K562 (cell line): Measurements from ENCODE around the gene MYCN. TPM values are rescaled to one million over a fixed set of nuclear protein-coding genes. Genes with fewer than 3 reads are reported as not detected.

Experiments
- ATAC-seq: fragments of 200-7000 bp; cut with Tn5 transposase; 3 replicates; pipeline ENCODE4 v1.9.1; 2020; ENCODE audit warnings: moderate library complexity
- BruUV-seq: library from RNA; stranded (reverse); fragments of 400-500 nt; replicated peaks from 2 replicates; lab custom pipeline; 2021; lab: Mats Ljungman, UMichigan
- CTCF ChIA-PET: fragments of 300-600 bp; formaldehyde crosslinking; extraction: SDS; loops from one replicate; lab custom pipeline; 2021; ENCODE audit warnings: low intra/inter-chr PET ratio; lab: Yijun Ruan, JAX
- POLR2A ChIA-PET: fragments of 300-600, 350-650 bp; sonication (Branson Sonifier 250); formaldehyde crosslinking; extraction: SDS; loops from one replicate; lab custom pipeline; 2021; ENCODE audit warnings: antibody characterized with exemption, inconsistent platforms; lab: Yijun Ruan, JAX
- DNase-seq, 4 experiments: peaks; one replicate each; pipeline versions ENCODE4 v3.0.0 to v3.0.0-alpha.2; 2011 to 2018; ENCODE audit warnings: low spot score in 3 of 4, mixed read lengths in 3 of 4; ENCODE audit errors: extremely low read depth in 1 of 4
- FAIRE-seq: peaks from 2 replicates; lab custom pipeline; 2011; peaks lifted over from hg19 to GRCh38; lab: Jason Lieb, UNC
- H2AFZ ChIP-seq: 2 replicates; pipeline ENCODE4 v1.6.0; 2011; ENCODE audit warnings: low read depth, low read length, control low read depth, inconsistent platforms
- H3K27ac ChIP-seq: fragments of 200-600 bp; 3 replicates; pipeline ENCODE4 v1.8.0; 2011; ENCODE audit warnings: low read depth, mild to moderate bottlenecking, control low read depth, inconsistent platforms, low read length, moderate library complexity, mixed read lengths; ENCODE audit errors: extremely low read depth
- H3K27me3 ChIP-seq, 2 experiments: fragments of 300-600 bp in 1 of 2; 2 replicates in 1 of 2; 3 replicates in 1 of 2; pipeline versions ENCODE4 v1.6.0 to v1.8.0; 2011; ENCODE audit warnings: inconsistent platforms in 2 of 2, low read length in 2 of 2, mild to moderate bottlenecking in 1 of 2, mixed read lengths in 1 of 2, moderate library complexity in 1 of 2; ENCODE audit not compliant: control insufficient read depth in 2 of 2, insufficient read depth in 2 of 2
- H3K36me3 ChIP-seq: fragments of 300-600 bp; 3 replicates; pipeline ENCODE4 v1.8.0; 2011; ENCODE audit warnings: mild to moderate bottlenecking, low read length, inconsistent platforms; ENCODE audit not compliant: control insufficient read depth, insufficient read depth
- H3K4me1 ChIP-seq, 2 experiments: fragments of 200-600 bp in 1 of 2; replicated peaks in 1 of 2; 2 replicates in 1 of 2; 3 replicates in 1 of 2; pipeline versions ENCODE4 v1.5.1 to v1.8.0; 2011; ENCODE audit warnings: inconsistent platforms in 2 of 2, low read length in 2 of 2, mild to moderate bottlenecking in 1 of 2, mixed read lengths in 1 of 2, moderate library complexity in 1 of 2; ENCODE audit not compliant: control insufficient read depth in 2 of 2, insufficient read depth in 2 of 2
- H3K4me2 ChIP-seq: 2 replicates; pipeline ENCODE4 v1.6.1; 2011; ENCODE audit warnings: low read length, control low read depth, inconsistent platforms, mixed read lengths; ENCODE audit not compliant: insufficient read depth
- H3K4me3 ChIP-seq: fragments of 200-600 bp; sonication (generic), shearing (Covaris generic); 2 replicates; pipeline ENCODE4 v1.5.1; 2016; ENCODE audit warnings: control low read depth, inconsistent platforms
- H3K79me2 ChIP-seq: fragments of 200-600 bp; 3 replicates; pipeline ENCODE4 v1.8.0; 2011; ENCODE audit warnings: low read length, inconsistent platforms; ENCODE audit not compliant: control insufficient read depth, insufficient read depth
- H3K9ac ChIP-seq, 2 experiments: 2 replicates each; pipeline versions ENCODE4 v1.6.0 to v1.6.1; 2011; ENCODE audit warnings: low read depth in 2 of 2, low read length in 2 of 2, control low read depth in 1 of 2, inconsistent platforms in 1 of 2, mild to moderate bottlenecking in 1 of 2, mixed read lengths in 1 of 2; ENCODE audit not compliant: insufficient read depth in 1 of 2
- H3K9me1 ChIP-seq: one replicate; pipeline ENCODE4 v1.6.0; 2011; ENCODE audit warnings: inconsistent platforms, mild to moderate bottlenecking, low read length, moderate library complexity; ENCODE audit not compliant: control insufficient read depth, insufficient read depth
- H3K9me3 ChIP-seq: replicated peaks from 2 replicates; pipeline ENCODE4 v1.5.1; 2011; ENCODE audit warnings: low read depth, low read length, inconsistent platforms; ENCODE audit not compliant: control insufficient read depth, insufficient read depth
- H4K20me1 ChIP-seq: replicated peaks from 2 replicates; pipeline ENCODE4 v1.6.1; 2011; ENCODE audit warnings: low read length, inconsistent platforms, mixed read lengths; ENCODE audit not compliant: control insufficient read depth, insufficient read depth
- ARID2 ChIP-seq: fragments of 450-650 bp; IDR thresholded peaks from 2 replicates; pipeline ENCODE4 v1.6.1; 2017; ENCODE audit warnings: antibody characterized with exemption, mild to moderate bottlenecking
- ATF7 ChIP-seq: fragments of 450-650 bp; IDR thresholded peaks from 2 replicates; pipeline ENCODE4 v1.7.1; 2014; ENCODE audit warnings: mild to moderate bottlenecking, moderate library complexity
- CBX2 ChIP-seq: fragments of 200-600 bp; sonication (generic); IDR thresholded peaks from one replicate; pipeline ENCODE4 v1.6.1; 2012; ENCODE audit warnings: mild to moderate bottlenecking, low read length, inconsistent platforms; ENCODE audit not compliant: insufficient read depth, poor library complexity, severe bottlenecking
- CXXC5 ChIP-seq: fragments of 250-450 bp; sonication (Bioruptor Pico); IDR thresholded peaks from 2 replicates; pipeline ENCODE4 v1.8.0; 2022; ENCODE audit warnings: inconsistent platforms, mild to moderate bottlenecking, moderate library complexity
- ETS2 ChIP-seq: IDR thresholded peaks from 2 replicates; pipeline ENCODE4 v1.6.1; 2016; ENCODE audit warnings: borderline replicate concordance, missing genetic modification characterization, mild to moderate bottlenecking, moderate library complexity, missing compliant biosample characterization; ENCODE audit not compliant: poor library complexity, severe bottlenecking
- FOXK1 ChIP-seq: sonication (generic); formaldehyde crosslinking; IDR thresholded peaks from 2 replicates; pipeline ENCODE4 v1.8.0; 2022; ENCODE audit warnings: missing genetic modification reagents, mild to moderate bottlenecking, borderline replicate concordance
- GTF2F1 ChIP-seq: IDR thresholded peaks from 2 replicates; pipeline ENCODE4 v1.6.1; 2011; ENCODE audit warnings: low read depth, low read length, improper control_type of control experiment
- MTA3 ChIP-seq: fragments of 450-650 bp; formaldehyde crosslinking; IDR thresholded peaks from 2 replicates; pipeline ENCODE4 v1.6.1; 2017; ENCODE audit warnings: mild to moderate bottlenecking, borderline replicate concordance
- MYBL2 ChIP-seq, 2 experiments: fragments of 450-650 bp in 1 of 2; sonication (generic) in 1 of 2; formaldehyde crosslinking in 1 of 2; IDR thresholded peaks; 2 replicates each; pipeline versions ENCODE4 v1.6.1 to v1.8.1; 2017 to 2022; ENCODE audit warnings: borderline replicate concordance in 1 of 2, inconsistent platforms in 1 of 2, low read depth in 1 of 2, mild to moderate bottlenecking in 1 of 2, missing genetic modification reagents in 1 of 2, moderate library complexity in 1 of 2
- PATZ1 ChIP-seq: fragments of 250-450 bp; sonication (Bioruptor Pico); IDR thresholded peaks from 2 replicates; pipeline ENCODE4 v1.5.0; 2020; ENCODE audit warnings: mild to moderate bottlenecking, borderline replicate concordance
- TAF1 ChIP-seq: IDR thresholded peaks from 2 replicates; pipeline ENCODE4 v1.6.1; 2011; ENCODE audit warnings: mild to moderate bottlenecking, low read length, moderate library complexity; ENCODE audit not compliant: insufficient read depth, control insufficient read depth, severe bottlenecking; ENCODE audit errors: extremely low read depth
- TFE3 ChIP-seq: fragments of 450-650 bp; formaldehyde crosslinking; IDR thresholded peaks from 2 replicates; pipeline ENCODE4 v1.4.0; 2020; ENCODE audit warnings: mild to moderate bottlenecking, mixed read lengths
- ZC3H11A ChIP-seq: IDR thresholded peaks from 2 replicates; pipeline ENCODE4 v1.6.1; 2012; ENCODE audit warnings: low read depth, low read length, improper control_type of control experiment
- ZEB2 ChIP-seq: fragments of 450-650 bp; IDR thresholded peaks from 2 replicates; pipeline ENCODE4 v1.6.1; 2016
- ZNF347 ChIP-seq: fragments of 450-650 bp; formaldehyde crosslinking; IDR thresholded peaks from 2 replicates; pipeline ENCODE4 v1.4.0; 2020; ENCODE audit warnings: low read depth, mild to moderate bottlenecking, moderate library complexity
- ZNF431 ChIP-seq: sonication (generic); formaldehyde crosslinking; IDR thresholded peaks from 2 replicates; pipeline ENCODE4 v1.8.0; 2022; ENCODE audit warnings: mild to moderate bottlenecking, missing genetic modification reagents
- ZNF445 ChIP-seq: fragments of 250-450 bp; sonication (Bioruptor Pico); IDR thresholded peaks from 2 replicates; pipeline ENCODE4 v1.4.0; 2020; ENCODE audit warnings: low read depth, mild to moderate bottlenecking, moderate library complexity
- WGBS: fragments of 100-300 bp; shearing (Covaris generic); methylation state at CpG from one replicate; pipeline ENCODE4 v1.1.6; 2016; ENCODE audit warnings: low coverage, mixed read lengths; ENCODE audit not compliant: insufficient coverage; ENCODE audit errors: missing lambda C conversion rate; 5-methylcytosine and 5-hydroxymethylcytosine counted together
- in situ Hi-C: fragments of 300-500 bp; cut with MboI; formaldehyde crosslinking; loops from 4 replicates; pipeline ENCODE4 v1.15.0; 2018; ENCODE audit warnings: inconsistent platforms, mixed read lengths
- intact Hi-C: fragments of 100-400 bp; cut with micrococcal nuclease; formaldehyde crosslinking; loops from 2 replicates; pipeline ENCODE4 v1.14.2; 2022
- polyA plus RNA-seq, 8 experiments: library from polyadenylated mRNA; depleted of rRNA in 4 of 8; stranded (reverse) in 5 of 8; unstranded in 3 of 8; fragments of >200 nt; fragmentation: Nextera tagmentation in 2 of 8; fragmentation: Illumina TruSeq in 1 of 8; extraction: Ambion mirVana in 2 of 8; extraction: Trizol in 1 of 8; gene quantifications; 2 replicates each; pipeline versions ENCODE4 v1.2.1 to v1.2.3, GENCODE V29; 2011 to 2014; ENCODE audit warnings: inconsistent platforms in 1 of 8, missing spikeins in 1 of 8
- total RNA-seq, 7 experiments: library from RNA; depleted of rRNA in 6 of 7; stranded (reverse); fragments of >200 nt in 6 of 7; fragmentation: Illumina TruSeq in 2 of 7; extraction: Trizol in 2 of 7; gene quantifications; 2 replicates each; pipeline versions ENCODE4 v1.2.1 to v1.2.3, GENCODE V29; 2011 to 2021; ENCODE audit warnings: low replicate concordance in 1 of 7

Gene MYCN
- total and polyA plus RNA-seq, 9 of the 15 experiments (the other 6 are each of a cell fraction or from before 2014, with no cell fraction given): not detected

- intact Hi-C loops (no loop called here), in situ Hi-C loops (no loop called here)
- Histone ChIP-seq H4K20me1 (no peaks in the 10 kb centered on the region), H3K27me3 (peaks cover 7 to 27% of the 10 kb centered on the region in 2 experiments; a peak in 3 of 5 replicates), H3K9me1 (no peaks in the 10 kb centered on the region), H3K4me3 (no peak overlapping the region), H3K36me3 (no peaks in the 10 kb centered on the region), H2AFZ (no peak overlapping the region), H3K9ac (no peak overlapping the region), H3K9me3 (no peaks in the 10 kb centered on the region), H3K27ac (no peak overlapping the region), H3K4me1 (no peaks in the 10 kb centered on the region), H3K79me2 (no peaks in the 10 kb centered on the region), H3K4me2 (no peak overlapping the region)
- CTCF ChIA-PET: no interaction called here
- BruUV-seq: no TSS peak
- POLR2A ChIA-PET: no interaction called here
- DNase-seq (no peak), ATAC-seq (no peak), FAIRE-seq (no peak)
- WGBS: 0% methylated on average over 7 of the region's 7 CpGs
- TF ChIP-seq ZNF445 (CRISPR knock-in tag) (no peak), PATZ1 (CRISPR knock-in tag) (no peak), ETS2 (tag) (no peak), ZNF431 (CRISPR knock-in tag) (no peak), TAF1 (no peak), CBX2 (no peak), MTA3 (no peak), ZEB2 (no peak), CXXC5 (CRISPR knock-in tag) (no peak), FOXK1 (CRISPR knock-in tag) (no peak), TFE3 (CRISPR knock-in tag) (no peak), ATF7 (no peak), ZC3H11A (no peak), ZNF347 (no peak), GTF2F1 (no peak), ARID2 (no peak), MYBL2 (IDR thresholded peaks at IDR 0.05; ENCODE audit: low read depth) (no peak), MYBL2 (CRISPR knock-in tag; IDR thresholded peaks at IDR 0.05; ENCODE audit: borderline replicate concordance) (no peak)
Measured at GRCh38 chr2:15893689-15894480, 46.5 kb upstream of the MYCN start.
